PC-9 (cell line): ENCODE results near the gene WNT7A.

Experiments used
- EZH2 ChIP-seq: fragments of 200-600 bp; sonication (generic); IDR thresholded peaks from 2 replicates; pipeline ENCODE4 v1.8.0; 2017; ENCODE audit warnings: antibody characterized with exemption, low read depth
- TF ChIP-seq, protein P1 (sequence below): fragments of 200-600 bp; sonication (generic); conservative IDR thresholded peaks from 2 replicates; pipeline ENCODE4 v1.6.1; 2017; ENCODE audit warnings: mixed run types, antibody characterized with exemption, mild to moderate bottlenecking, moderate library complexity

DNA sequence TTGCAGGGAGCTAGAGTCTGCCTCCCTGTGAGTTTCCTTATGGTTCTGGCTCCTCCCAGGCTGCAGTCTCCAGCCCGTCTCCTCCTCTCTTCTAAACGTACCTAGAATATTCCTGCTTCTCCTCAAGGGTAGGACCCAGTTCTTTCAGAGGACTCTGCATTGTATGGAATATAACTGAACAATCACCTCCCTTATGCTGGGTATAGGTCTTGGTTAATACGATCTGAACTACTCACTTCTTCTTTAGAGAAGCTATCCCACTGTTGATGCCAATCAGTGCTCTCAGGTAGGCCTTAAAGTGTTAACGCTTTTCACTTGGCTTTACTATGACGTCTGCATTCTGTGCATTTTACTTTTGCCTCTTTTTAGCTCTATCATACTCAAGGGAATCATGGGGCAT, 98.5 kb downstream of the WNT7A start:
- TF ChIP-seq, protein P1, sequence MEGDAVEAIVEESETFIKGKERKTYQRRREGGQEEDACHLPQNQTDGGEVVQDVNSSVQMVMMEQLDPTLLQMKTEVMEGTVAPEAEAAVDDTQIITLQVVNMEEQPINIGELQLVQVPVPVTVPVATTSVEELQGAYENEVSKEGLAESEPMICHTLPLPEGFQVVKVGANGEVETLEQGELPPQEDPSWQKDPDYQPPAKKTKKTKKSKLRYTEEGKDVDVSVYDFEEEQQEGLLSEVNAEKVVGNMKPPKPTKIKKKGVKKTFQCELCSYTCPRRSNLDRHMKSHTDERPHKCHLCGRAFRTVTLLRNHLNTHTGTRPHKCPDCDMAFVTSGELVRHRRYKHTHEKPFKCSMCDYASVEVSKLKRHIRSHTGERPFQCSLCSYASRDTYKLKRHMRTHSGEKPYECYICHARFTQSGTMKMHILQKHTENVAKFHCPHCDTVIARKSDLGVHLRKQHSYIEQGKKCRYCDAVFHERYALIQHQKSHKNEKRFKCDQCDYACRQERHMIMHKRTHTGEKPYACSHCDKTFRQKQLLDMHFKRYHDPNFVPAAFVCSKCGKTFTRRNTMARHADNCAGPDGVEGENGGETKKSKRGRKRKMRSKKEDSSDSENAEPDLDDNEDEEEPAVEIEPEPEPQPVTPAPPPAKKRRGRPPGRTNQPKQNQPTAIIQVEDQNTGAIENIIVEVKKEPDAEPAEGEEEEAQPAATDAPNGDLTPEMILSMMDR = no peak
- TF ChIP-seq EZH2 = no peak
